Heart left ventricle (tissue), 16 donors: ENCODE measurements around the gene TLE2. TPM values are rescaled to one million over a fixed set of nuclear protein-coding genes. Genes with fewer than 3 reads are reported as not detected.

Source experiments
- ATAC-seq, 4 donors: fragments of 200-7000 bp; cut with Tn5 transposase; one replicate each; pipeline ENCODE4 v1.9.1; 2020 to 2022; ENCODE audit warnings: moderate library complexity in 4 of 4, mild to moderate bottlenecking in 3 of 4, moderate number of reproducible peaks in 1 of 4
- DNase-seq, 5 donors: peaks; one replicate each; pipeline ENCODE4 v3.0.0-alpha.2; 2020
- H3K27ac ChIP-seq, 12 donors: fragments of 200-600 bp; sonication (generic) in 4 of 12; one replicate each; pipeline versions ENCODE4 v1.5.0 to v1.8.0; 2016 to 2022; ENCODE audit warnings: mild to moderate bottlenecking in 2 of 12
- H3K27me3 ChIP-seq, 9 donors: fragments of 200-600 bp; sonication (generic) in 2 of 9; one replicate each; pipeline versions ENCODE4 v1.5.1 to v1.8.0; 2016 to 2022; ENCODE audit warnings: mild to moderate bottlenecking in 3 of 9
- H3K36me3 ChIP-seq, 9 donors: fragments of 200-600 bp; sonication (generic) in 2 of 9; one replicate each; pipeline versions ENCODE4 v1.5.0 to v1.8.0; 2018 to 2022; ENCODE audit warnings: mild to moderate bottlenecking in 2 of 9
- H3K4me1 ChIP-seq, 12 donors: fragments of 200-600 bp; sonication (generic) in 4 of 12; one replicate each; pipeline versions ENCODE4 v1.5.0 to v1.8.0; 2016 to 2022; ENCODE audit warnings: mild to moderate bottlenecking in 3 of 12
- H3K4me3 ChIP-seq, 12 donors: fragments of 200-600 bp; sonication (generic) in 4 of 12; one replicate each; pipeline versions ENCODE4 v1.5.0 to v1.8.0; 2017 to 2022; ENCODE audit warnings: mild to moderate bottlenecking in 9 of 12, moderate library complexity in 4 of 12
- H3K9me3 ChIP-seq, 12 donors: fragments of 200-600 bp; sonication (generic) in 4 of 12; one replicate each; pipeline versions ENCODE4 v1.5.0 to v1.8.0; 2016 to 2022; ENCODE audit warnings: mild to moderate bottlenecking in 1 of 12
- CTCF ChIP-seq, 12 donors: fragments of 200-600 bp; sonication (generic) in 4 of 12; IDR thresholded peaks; one replicate each; pipeline versions ENCODE4 v1.5.0 to v1.8.0; 2018 to 2022; ENCODE audit warnings: antibody characterized with exemption in 12 of 12, mild to moderate bottlenecking in 5 of 12
- POLR2A ChIP-seq, 2 donors: fragments of 450-650 bp; IDR thresholded peaks; one replicate each; pipeline ENCODE4 v1.6.1; 2017; ENCODE audit warnings: antibody characterized with exemption in 2 of 2, mild to moderate bottlenecking in 2 of 2, moderate library complexity in 2 of 2
- WGBS, 4 donors: extraction: QIAGEN DNeasy Blood & Tissue Kit in 2 of 4; methylation state at CpG; one replicate each; pipeline versions ENCODE4 v1.1.5 to v1.1.7; 2013 to 2018; 5-methylcytosine and 5-hydroxymethylcytosine counted together
- intact Hi-C, 10 donors: fragments of 100-400 bp; cut with DNase I; formaldehyde crosslinking; loops; one replicate each; pipeline versions ENCODE4 v1.11.1 to v1.14.2; 2022
- long read RNA-seq, 3 donors: library from polyadenylated mRNA; unstranded; transcript quantifications; one replicate each; pipeline ENCODE4 v2.0.0, GENCODE V29; 2020 to 2021
- polyA plus RNA-seq, 2 donors: library from polyadenylated mRNA; stranded (reverse); fragments of 200-250 nt; gene quantifications; one replicate each; pipeline ENCODE4 v1.2.3, GENCODE V29; 2013
- total RNA-seq, 9 donors: library from RNA; depleted of rRNA in 2 of 9; stranded (reverse); fragments of >200 nt in 2 of 9; fragmentation: NEBNext Ultra II Directional in 3 of 9; extraction: Animal tissue kit (Norgen Biotek cat#: 25700) in 3 of 9; gene quantifications; one replicate each; pipeline versions ENCODE4 v1.1.0 to v1.2.4, GENCODE V29; 2016 to 2023
- donor health status: ischemic (EF 13 %, LVEDD 7.1; RV severe dilation, severe dysfunction).
- donor health status: healthy with polysubstance abuse.
- donor health status: DM: no; HTN: yes; CAD: no.
- donor health status: DM: no; HTN: no; CAD: no.
- donor health status: ischemic (EF 25% LVEDD 6.9; RV normal size, moderate dysfunction).
- donor health status: ischemic (EF 25% LVEDD 5.7; RV mildly dilated, moderate dysfunction).
- donor health status: healthy.
- donor health status: DM: yes; HTN: yes; CAD: no.
- donor health status: ischemic (EF 35%, LVEDD 5.7; RV mildly dilated, moderate dysfunction).
- donor health status: nonischemic (EF 11% LVEDD 7.7; RV severe dilation, severe dysfunction).
- donor health status: DM: yes; HTN: yes; CAD: no.
- donor health status: PGD.
- donor health status: ischemic (EF 29% LVEDD 5.4; RV normal size, mild dysfunction).
- donor health status: nonischemic (EF 23%, LVEDD 6.1; RV moderate dilation, normal function).

The TLE2 gene
- total RNA-seq (10 to 100 TPM; 34.6 to 75.1 (median 40.5) TPM), polyA plus RNA-seq (10 to 100 TPM; 36.0 to 41.4 TPM)
- long read RNA-seq, donor 1, partial matches to known transcripts, result 57 of 165 reads
- long read RNA-seq, donor 1, other reads (novel, unspliced or antisense), result 108 of 165 reads
- long read RNA-seq, donor 2, partial matches to known transcripts, result 46 of 110 reads
- long read RNA-seq, donor 2, other reads (novel, unspliced or antisense), result 64 of 110 reads
- long read RNA-seq, donor 3, partial matches to known transcripts, result 46 of 173 reads
- long read RNA-seq, donor 3, other reads (novel, unspliced or antisense), result 127 of 173 reads

GRCh38 chr19:3029065-3029923 is at the start of gene TLE2:
TLE2 (minus strand) TSS chr19:3029280; CDS start chr19:3028904, 376 bp downstream.
- intact Hi-C loops, result loop anchor here in 3 of 10 donors (5.0 kb wide), 3 partner anchors 42 to 62 kb away; no protein-coding TSS in a partner anchor
- WGBS, 4 donors, result 2 to 5% (median 3%) methylated on average over 23 to 85 of the region's 85 CpGs
- Histone ChIP-seq H3K9me3 (no peaks in the 10 kb centered on the region), H3K27ac (peak within 1 kb of the TSS in 10 of 12 donors; percentile 43 to 81 (median 62)), H3K4me1 (peaks cover 0 to 20% (median 8%) of the 10 kb centered on the region in 12 donors), H3K4me3 (peak within 1 kb of the TSS; percentile 56 to 90 (median 72)), H3K27me3 (peaks cover 0 to 29% (median 0%) of the 10 kb centered on the region in 9 donors), H3K36me3 (peaks cover 0 to 5% (median 0%) of the 10 kb centered on the region in 9 donors)
- ATAC-seq (peak in 3 of 4 donors; percentile 14 to 47 (median 38)), DNase-seq (no peak)
- TF ChIP-seq POLR2A (IDR thresholded peaks at IDR 0.05) (no peak), CTCF (IDR thresholded peaks at IDR 0.05) (no peak)

GRCh38 chr19:3075605-3076431 is 46.7 kb upstream of the TLE2 start:
- 10 to 17% (median 12%) methylated on average over 23 to 41 of the region's 41 CpGs for WGBS, 4 donors
- peak in 2 of 5 donors; percentile 52 to 79 for DNase-seq

GRCh38 chr19:3073931-3074595 is 45.0 kb upstream of the TLE2 start:
- no peaks in the 10 kb centered on the region for H3K9me3 ChIP-seq
- H3K4me1 ChIP-seq, result peaks cover 0 to 8% (median 4%) of the 10 kb centered on the region in 12 donors
- intact Hi-C loops, result loop anchor here in 6 of 10 donors (2.0 to 10.0 kb wide), 7 partner anchors 33 to 119 kb away; no protein-coding TSS in a partner anchor
- H3K4me3 ChIP-seq, result no peak overlapping the region
- ATAC-seq (peak in 1 of 4 donors; percentile 22), DNase-seq (no peak)
- no peaks in the 10 kb centered on the region for H3K36me3 ChIP-seq
- no peaks in the 10 kb centered on the region for H3K27me3 ChIP-seq
- TF ChIP-seq CTCF (IDR thresholded peaks at IDR 0.05), result peak in 3 of 12 donors; percentile 6 to 9 (median 6)
- TF ChIP-seq POLR2A (IDR thresholded peaks at IDR 0.05), result no peak
- no peak overlapping the region for H3K27ac ChIP-seq
- WGBS, 4 donors, result 64 to 74% (median 69%) methylated on average over 8 of the region's 8 CpGs

More at GRCh38 chr19:3075605-3076431, 46.7 kb upstream of the TLE2 start:
- H3K9me3 ChIP-seq, result no peaks in the 10 kb centered on the region
- no peaks in the 10 kb centered on the region for H3K27me3 ChIP-seq
- TF ChIP-seq CTCF (IDR thresholded peaks at IDR 0.05) (peak; percentile 86 to 95 (median 90)), POLR2A (IDR thresholded peaks at IDR 0.05) (no peak)
- peak overlapping the region in 3 of 12 donors; percentile 15 to 29 (median 29) for H3K4me3 ChIP-seq
- no peaks in the 10 kb centered on the region for H3K36me3 ChIP-seq
- intact Hi-C loops, result loop anchor here (1.0 to 10.0 kb wide), 12 partner anchors 28 to 121 kb away; no protein-coding TSS in a partner anchor
- no peak overlapping the region for H3K27ac ChIP-seq
- peak; percentile 24 to 76 (median 73) for ATAC-seq
- peaks cover 0 to 14% (median 4%) of the 10 kb centered on the region in 12 donors for H3K4me1 ChIP-seq
